Measurements from ENCODE around the gene AKAP13.

The AKAP13 gene

GRCh38 chr15:85687329-85687728 is 306.9 kb downstream of the AKAP13 start:
- Mint-ChIP-seq H3K27me3 (no peaks in the 10 kb centered on the region), H3K4me3 (no peak overlapping the region), H3K4me1 (ENCODE audit: low read depth) (peaks cover 59% of the 10 kb centered on the region), H3K27ac (peak overlapping the region; percentile 93), H3K9me3 (no peaks in the 10 kb centered on the region), H3K36me3 (ENCODE audit: low read depth) (peaks cover 71% of the 10 kb centered on the region)
- DNase-seq = no peak

GRCh38 chr15:85688711-85689110 is 308.3 kb downstream of the AKAP13 start:
- peaks cover 73% of the 10 kb centered on the region for H3K4me1 Mint-ChIP-seq (ENCODE audit: low read depth)
- H3K27me3 Mint-ChIP-seq = no peaks in the 10 kb centered on the region
- peak overlapping the region; percentile 82 for H3K4me3 Mint-ChIP-seq
- no peak for DNase-seq
- H3K36me3 Mint-ChIP-seq (ENCODE audit: low read depth) = peaks cover 73% of the 10 kb centered on the region
- peak overlapping the region; percentile 97 for H3K27ac Mint-ChIP-seq
- no peaks in the 10 kb centered on the region for H3K9me3 Mint-ChIP-seq

- Mint-ChIP-seq H3K27ac (peak overlapping the region; percentile 97), H3K9me3 (no peaks in the 10 kb centered on the region), H3K4me3 (peak overlapping the region; percentile 82), H3K36me3 (ENCODE audit: low read depth) (peaks cover 72% of the 10 kb centered on the region), H3K27me3 (no peaks in the 10 kb centered on the region), H3K4me1 (ENCODE audit: low read depth) (peaks cover 79% of the 10 kb centered on the region)
- DNase-seq = peak; percentile 71
Observed at GRCh38 chr15:85689729-85690128, 309.3 kb downstream of the AKAP13 start.

- DNase-seq = no peak
- Mint-ChIP-seq H3K4me1 (ENCODE audit: low read depth) (peaks cover 86% of the 10 kb centered on the region), H3K27ac (peak overlapping the region; percentile 97), H3K36me3 (ENCODE audit: low read depth) (peaks cover 74% of the 10 kb centered on the region), H3K4me3 (peak overlapping the region; percentile 82), H3K9me3 (no peaks in the 10 kb centered on the region), H3K27me3 (no peaks in the 10 kb centered on the region)
Observed at GRCh38 chr15:85690561-85691231, 310.3 kb downstream of the AKAP13 start.

GRCh38 chr15:85691350-85692240 is 311.2 kb downstream of the AKAP13 start:
- peaks cover 87% of the 10 kb centered on the region for H3K4me1 Mint-ChIP-seq (ENCODE audit: low read depth)
- no peaks in the 10 kb centered on the region for H3K9me3 Mint-ChIP-seq
- DNase-seq = peak; percentile 57
- H3K27ac Mint-ChIP-seq = peak overlapping the region; percentile 97
- H3K4me3 Mint-ChIP-seq = peak overlapping the region; percentile 82
- peaks cover 73% of the 10 kb centered on the region for H3K36me3 Mint-ChIP-seq (ENCODE audit: low read depth)
- H3K27me3 Mint-ChIP-seq = no peaks in the 10 kb centered on the region

- Mint-ChIP-seq H3K36me3 (ENCODE audit: low read depth) (peaks cover 73% of the 10 kb centered on the region), H3K9me3 (no peaks in the 10 kb centered on the region), H3K4me3 (peak overlapping the region; percentile 82), H3K4me1 (ENCODE audit: low read depth) (peaks cover 84% of the 10 kb centered on the region), H3K27me3 (no peaks in the 10 kb centered on the region), H3K27ac (peak overlapping the region; percentile 97)
- DNase-seq = no peak
Observed at GRCh38 chr15:85692321-85692720, 311.9 kb downstream of the AKAP13 start.

GRCh38 chr15:85692873-85693272 is 312.5 kb downstream of the AKAP13 start:
- DNase-seq = no peak
- H3K4me3 Mint-ChIP-seq = peak overlapping the region; percentile 82
- H3K4me1 Mint-ChIP-seq (ENCODE audit: low read depth) = peaks cover 82% of the 10 kb centered on the region
- H3K9me3 Mint-ChIP-seq = no peaks in the 10 kb centered on the region
- no peaks in the 10 kb centered on the region for H3K27me3 Mint-ChIP-seq
- H3K36me3 Mint-ChIP-seq (ENCODE audit: low read depth) = peaks cover 72% of the 10 kb centered on the region
- peak overlapping the region; percentile 97 for H3K27ac Mint-ChIP-seq

- Mint-ChIP-seq H3K36me3 (ENCODE audit: low read depth) (peaks cover 73% of the 10 kb centered on the region), H3K4me3 (peak overlapping the region; percentile 82)
Observed at GRCh38 chr15:85693277-85693676, 312.9 kb downstream of the AKAP13 start.

GRCh38 chr15:85694091-85694490 is 313.7 kb downstream of the AKAP13 start:
- H3K36me3 Mint-ChIP-seq (ENCODE audit: low read depth) = peaks cover 73% of the 10 kb centered on the region
- peaks cover 73% of the 10 kb centered on the region for H3K4me1 Mint-ChIP-seq (ENCODE audit: low read depth)
- H3K4me3 Mint-ChIP-seq = peak overlapping the region; percentile 82
- H3K27me3 Mint-ChIP-seq = no peaks in the 10 kb centered on the region
- peak overlapping the region; percentile 97 for H3K27ac Mint-ChIP-seq
- H3K9me3 Mint-ChIP-seq = no peaks in the 10 kb centered on the region
- DNase-seq = no peak

More at GRCh38 chr15:85693277-85693676, 312.9 kb downstream of the AKAP13 start:
- Mint-ChIP-seq H3K9me3 (no peaks in the 10 kb centered on the region), H3K27ac (peak overlapping the region; percentile 97), H3K27me3 (no peaks in the 10 kb centered on the region), H3K4me1 (ENCODE audit: low read depth) (peaks cover 81% of the 10 kb centered on the region)
- DNase-seq = no peak

GRCh38 chr15:85700767-85701166 is 320.4 kb downstream of the AKAP13 start:
- no peaks in the 10 kb centered on the region for H3K27me3 Mint-ChIP-seq
- H3K4me1 Mint-ChIP-seq (ENCODE audit: low read depth) = peaks cover 69% of the 10 kb centered on the region
- H3K9me3 Mint-ChIP-seq = no peaks in the 10 kb centered on the region
- no peak for DNase-seq
- H3K4me3 Mint-ChIP-seq = no peak overlapping the region
- H3K36me3 Mint-ChIP-seq (ENCODE audit: low read depth) = peaks cover 60% of the 10 kb centered on the region
- peak overlapping the region; percentile 97 for H3K27ac Mint-ChIP-seq

GRCh38 chr15:85702321-85703101 is 322.1 kb downstream of the AKAP13 start:
- Mint-ChIP-seq H3K4me3 (peak overlapping the region; percentile 60), H3K27me3 (no peaks in the 10 kb centered on the region), H3K9me3 (no peaks in the 10 kb centered on the region), H3K4me1 (ENCODE audit: low read depth) (peaks cover 74% of the 10 kb centered on the region), H3K27ac (peak overlapping the region; percentile 97), H3K36me3 (ENCODE audit: low read depth) (peaks cover 60% of the 10 kb centered on the region)
- peak; percentile 54 for DNase-seq

- Mint-ChIP-seq H3K4me3 (peak overlapping the region; percentile 69), H3K36me3 (ENCODE audit: low read depth) (peaks cover 68% of the 10 kb centered on the region), H3K4me1 (ENCODE audit: low read depth) (peaks cover 88% of the 10 kb centered on the region), H3K9me3 (no peaks in the 10 kb centered on the region), H3K27ac (peak overlapping the region; percentile 96), H3K27me3 (no peaks in the 10 kb centered on the region)
- no peak for DNase-seq
Observed at GRCh38 chr15:85704066-85704465, 323.7 kb downstream of the AKAP13 start.

GRCh38 chr15:85704720-85705429 is 324.5 kb downstream of the AKAP13 start:
- Mint-ChIP-seq H3K9me3 (no peaks in the 10 kb centered on the region), H3K27ac (peak overlapping the region; percentile 96), H3K27me3 (no peaks in the 10 kb centered on the region), H3K4me1 (ENCODE audit: low read depth) (peaks cover 89% of the 10 kb centered on the region), H3K4me3 (peak overlapping the region; percentile 69), H3K36me3 (ENCODE audit: low read depth) (peaks cover 68% of the 10 kb centered on the region)
- no peak for DNase-seq
